Heart right ventricle (tissue), 16 donors: ENCODE data around the gene ZFP14. TPM values are rescaled to one million over a fixed set of nuclear protein-coding genes. Genes with fewer than 3 reads are reported as not detected.

Source experiments
- ATAC-seq, 8 donors: fragments of 200-7000 bp; cut with Tn5 transposase; one replicate each; pipeline ENCODE4 v1.9.1; 2020; ENCODE audit warnings: mild to moderate bottlenecking in 8 of 8, moderate library complexity in 8 of 8, moderate number of reproducible peaks in 1 of 8
- DNase-seq, 2 donors: peaks; one replicate each; pipeline ENCODE4 v3.0.0-alpha.2; 2020
- H3K27ac ChIP-seq, 10 donors: fragments of 200-600 bp; sonication (generic) in 2 of 10; one replicate each; pipeline versions ENCODE4 v1.5.0 to v1.8.0; 2020 to 2022; ENCODE audit warnings: mild to moderate bottlenecking in 3 of 10
- H3K27me3 ChIP-seq, 7 donors: fragments of 200-600 bp; one replicate each; pipeline ENCODE4 v1.8.0; 2021 to 2022; ENCODE audit warnings: mild to moderate bottlenecking in 2 of 7
- H3K36me3 ChIP-seq, 9 donors: fragments of 200-600 bp; sonication (generic) in 1 of 9; one replicate each; pipeline versions ENCODE4 v1.5.0 to v1.8.0; 2020 to 2022; ENCODE audit warnings: mild to moderate bottlenecking in 2 of 9
- H3K4me1 ChIP-seq, 9 donors: fragments of 200-600 bp; sonication (generic) in 1 of 9; one replicate each; pipeline versions ENCODE4 v1.5.0 to v1.8.0; 2020 to 2022; ENCODE audit warnings: mild to moderate bottlenecking in 4 of 9
- H3K4me3 ChIP-seq, 10 donors: fragments of 200-600 bp; sonication (generic) in 2 of 10; one replicate each; pipeline versions ENCODE4 v1.5.0 to v1.8.0; 2020 to 2022; ENCODE audit warnings: mild to moderate bottlenecking in 7 of 10, moderate library complexity in 2 of 10
- H3K9me3 ChIP-seq, 11 donors: fragments of 200-600 bp in 10 of 11; sonication (generic) in 2 of 11; one replicate each; pipeline versions ENCODE4 v1.5.0 to v1.8.0; 2013 to 2022; ENCODE audit warnings: mild to moderate bottlenecking in 2 of 11, control low read depth in 1 of 11, moderate library complexity in 1 of 11
- CTCF ChIP-seq, 9 donors: fragments of 200-600 bp; sonication (generic) in 2 of 9; IDR thresholded peaks; one replicate each; pipeline versions ENCODE4 v1.5.0 to v1.8.0; 2021 to 2022; ENCODE audit warnings: antibody characterized with exemption in 9 of 9, mild to moderate bottlenecking in 5 of 9, moderate library complexity in 1 of 9
- WGBS, 2 donors: extraction: QIAGEN DNeasy Blood & Tissue Kit; methylation state at CpG; one replicate each; pipeline ENCODE4 v1.1.7; 2013; ENCODE audit warnings: inconsistent platforms in 1 of 2; 5-methylcytosine and 5-hydroxymethylcytosine counted together
- intact Hi-C, 10 donors: fragments of 100-400 bp; cut with DNase I; formaldehyde crosslinking; loops; one replicate each; pipeline versions ENCODE4 v1.11.1 to v1.14.2; 2022
- polyA plus RNA-seq, 2 donors: library from polyadenylated mRNA; stranded (reverse); fragments of 200-250 nt; gene quantifications; one replicate each; pipeline ENCODE4 v1.2.3, GENCODE V29; 2013
- total RNA-seq, 10 donors: library from RNA; stranded (reverse); fragmentation: NEBNext Ultra II Directional in 3 of 10; extraction: Animal tissue kit (Norgen Biotek cat#: 25700) in 3 of 10; gene quantifications; one replicate each; pipeline versions ENCODE4 v1.2.1 to v1.2.4, GENCODE V29; 2021 to 2023
- donor health status: Arrhythmogenic right ventricular cardiomyopathy.
- donor health status: ischemic (EF 13 %, LVEDD 7.1; RV severe dilation, severe dysfunction).
- donor health status: healthy with polysubstance abuse.
- donor health status: DM: no; HTN: yes; CAD: no.
- donor health status: DM: no; HTN: no; CAD: no.
- donor health status: ischemic (EF 25% LVEDD 6.9; RV normal size, moderate dysfunction).
- donor health status: ischemic (EF 25% LVEDD 5.7; RV mildly dilated, moderate dysfunction).
- donor health status: healthy.
- donor health status: DM: yes; HTN: yes; CAD: no.
- donor health status: Ischemic cardiomyopathy.
- donor health status: ischemic (EF 35%, LVEDD 5.7; RV mildly dilated, moderate dysfunction).
- donor health status: nonischemic (EF 11% LVEDD 7.7; RV severe dilation, severe dysfunction).
- donor health status: DM: yes; HTN: yes; CAD: no.
- donor health status: PGD.
- donor health status: ischemic (EF 29% LVEDD 5.4; RV normal size, mild dysfunction).
- donor health status: nonischemic (EF 23%, LVEDD 6.1; RV moderate dilation, normal function).

Gene ZFP14
- total and polyA plus RNA-seq, 12 donors, result 0.62 to 4.0 (median 2.4) TPM

DNA sequence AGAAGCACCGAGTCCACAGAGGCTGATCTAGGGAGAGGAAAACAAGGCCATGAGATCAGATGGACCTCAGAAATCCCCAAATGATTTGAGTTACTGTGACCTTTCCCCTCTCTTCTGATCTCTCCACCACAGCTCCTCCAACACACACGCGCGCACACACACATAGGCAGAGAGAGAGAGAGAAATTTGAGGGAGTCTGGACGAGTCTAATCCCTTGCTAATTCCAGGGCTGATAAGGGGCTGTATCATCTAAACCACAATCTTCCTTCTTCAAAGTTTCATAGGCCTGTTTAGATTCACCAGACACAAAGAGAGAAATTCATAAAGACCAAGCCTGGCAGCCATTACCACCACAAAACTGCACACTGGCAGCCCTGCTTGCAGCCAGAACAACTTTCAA lies 30.8 kb upstream of the ZFP14 start:
- Histone ChIP-seq H3K36me3 (peaks cover 0 to 79% (median 44%) of the 10 kb centered on the region in 9 donors), H3K4me1 (peaks cover 0 to under 1% (median 0%) of the 10 kb centered on the region in 9 donors), H3K4me3 (no peak overlapping the region), H3K27me3 (no peaks in the 10 kb centered on the region), H3K27ac (no peak overlapping the region), H3K9me3 (peaks cover 0 to 75% (median 0%) of the 10 kb centered on the region in 11 donors)
- TF ChIP-seq CTCF (IDR thresholded peaks at IDR 0.05), result no peak
- ATAC-seq (peak in 1 of 8 donors; percentile 34), DNase-seq (no peak)
- 78 to 90% methylated on average over 5 of the region's 5 CpGs for WGBS, 2 donors
- intact Hi-C loops, result no loop called here

- Histone ChIP-seq H3K4me3 (no peak overlapping the region), H3K36me3 (peaks cover 0 to 94% (median 56%) of the 10 kb centered on the region in 9 donors), H3K9me3 (peaks cover 0 to 65% (median 0%) of the 10 kb centered on the region in 11 donors), H3K4me1 (no peaks in the 10 kb centered on the region), H3K27me3 (no peaks in the 10 kb centered on the region), H3K27ac (no peak overlapping the region)
- no peak for DNase-seq
- no peak for ATAC-seq
- intact Hi-C loops, result no loop called here
- no peak for TF ChIP-seq CTCF (IDR thresholded peaks at IDR 0.05)
- WGBS, 2 donors, result 89 to 92% methylated on average over 3 of the region's 3 CpGs
Observed at GRCh38 chr19:36408101-36408500, 29.1 kb upstream of the ZFP14 start.

DNA sequence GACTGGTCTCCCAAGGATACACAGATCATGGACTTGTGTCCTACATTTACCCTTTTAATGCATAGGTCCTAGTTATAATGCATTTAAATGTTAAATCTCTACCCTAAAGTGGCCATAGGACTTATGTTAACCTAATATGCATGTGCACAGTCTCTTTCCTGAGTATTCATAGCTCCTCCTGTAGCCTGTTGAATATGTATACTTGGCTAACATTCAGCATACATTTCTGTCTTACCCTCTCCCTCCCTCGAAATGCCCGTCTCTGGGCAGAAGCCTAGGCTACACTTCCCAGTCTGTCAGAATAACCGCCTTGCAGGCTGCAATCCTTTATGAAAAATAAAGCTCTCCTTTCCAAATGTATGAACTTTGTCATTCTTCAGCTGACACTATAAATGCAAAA lies 25.5 kb upstream of the ZFP14 start:
- no peak for TF ChIP-seq CTCF (IDR thresholded peaks at IDR 0.05)
- Histone ChIP-seq H3K4me3 (no peak overlapping the region), H3K4me1 (no peaks in the 10 kb centered on the region), H3K27ac (no peak overlapping the region), H3K27me3 (no peaks in the 10 kb centered on the region), H3K9me3 (peaks cover 0 to 61% (median 0%) of the 10 kb centered on the region in 11 donors), H3K36me3 (peaks cover 0 to 100% (median 79%) of the 10 kb centered on the region in 9 donors)
- no peak for DNase-seq
- no peak for ATAC-seq
- 96 to 99% methylated on average over 3 of the region's 3 CpGs for WGBS, 2 donors
- intact Hi-C loops, result no loop called here

DNA sequence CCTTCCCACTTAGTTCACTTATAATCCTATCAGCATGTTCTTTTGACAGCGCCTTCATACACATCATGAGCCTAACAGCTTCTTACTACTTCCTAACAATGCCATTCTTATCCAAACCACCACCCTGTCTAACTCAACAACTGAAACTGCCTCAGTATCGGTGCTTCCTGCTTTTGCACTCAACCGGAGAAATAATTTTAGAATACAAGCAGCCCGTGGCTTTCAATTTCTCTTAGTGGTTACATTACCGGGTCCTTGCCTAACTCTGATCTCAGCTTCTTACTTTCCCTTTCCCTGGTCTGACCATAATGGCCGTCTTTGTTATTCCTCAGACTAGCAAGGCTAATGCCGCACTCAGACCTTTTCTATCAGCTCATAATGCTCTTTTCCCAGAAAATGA lies 22.5 kb upstream of the ZFP14 start:
- ATAC-seq, result no peak
- Histone ChIP-seq H3K4me3 (no peak overlapping the region), H3K27me3 (no peaks in the 10 kb centered on the region), H3K27ac (no peak overlapping the region), H3K4me1 (no peaks in the 10 kb centered on the region), H3K36me3 (peaks cover 0 to 100% (median 81%) of the 10 kb centered on the region in 9 donors), H3K9me3 (peaks cover 0 to 68% (median 6%) of the 10 kb centered on the region in 11 donors)
- no peak for TF ChIP-seq CTCF (IDR thresholded peaks at IDR 0.05)
- WGBS, 2 donors, result 86 to 89% methylated on average over 7 of the region's 7 CpGs
- intact Hi-C loops, result no loop called here
- DNase-seq, result no peak
